HK-2 (cell line): ENCODE results near the gene ERP44.
"Not testable (repeated sequence)": the region's sequence is repeated elsewhere in the genome, so short reads cannot be mapped to it uniquely, and the experiment has no call there.

Source experiments
- DNase-seq: peaks from one replicate; pipeline ENCODE4 v3.0.0-alpha.2; 2018; ENCODE audit not compliant: unreplicated experiment

ERP44 gene

GRCh38 chr9:100100146-100100667 is 1.4 kb upstream of the ERP44 start:
- no peak for DNase-seq

DNA sequence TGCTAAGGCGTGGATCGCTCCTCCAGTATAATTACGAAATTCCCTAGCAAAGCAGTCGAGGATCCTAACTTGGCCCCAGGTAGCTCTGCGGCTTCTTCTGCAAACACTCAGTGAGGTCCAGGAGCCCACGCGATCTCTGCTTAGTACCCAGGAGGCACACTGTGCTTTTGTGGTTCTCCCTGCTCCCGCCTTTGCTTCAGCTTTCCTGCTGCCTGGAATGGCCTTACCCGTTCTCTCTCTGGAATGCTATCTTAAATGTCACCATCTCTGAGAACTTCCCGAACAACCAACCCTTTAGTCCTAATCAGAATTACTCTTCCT is 882 bp upstream of the ERP44 start:
- DNase-seq: no peak

GRCh38 chr9:100098046-100098886 is 534 bp downstream of the ERP44 start:
- DNase-seq: peak; percentile 74

DNA sequence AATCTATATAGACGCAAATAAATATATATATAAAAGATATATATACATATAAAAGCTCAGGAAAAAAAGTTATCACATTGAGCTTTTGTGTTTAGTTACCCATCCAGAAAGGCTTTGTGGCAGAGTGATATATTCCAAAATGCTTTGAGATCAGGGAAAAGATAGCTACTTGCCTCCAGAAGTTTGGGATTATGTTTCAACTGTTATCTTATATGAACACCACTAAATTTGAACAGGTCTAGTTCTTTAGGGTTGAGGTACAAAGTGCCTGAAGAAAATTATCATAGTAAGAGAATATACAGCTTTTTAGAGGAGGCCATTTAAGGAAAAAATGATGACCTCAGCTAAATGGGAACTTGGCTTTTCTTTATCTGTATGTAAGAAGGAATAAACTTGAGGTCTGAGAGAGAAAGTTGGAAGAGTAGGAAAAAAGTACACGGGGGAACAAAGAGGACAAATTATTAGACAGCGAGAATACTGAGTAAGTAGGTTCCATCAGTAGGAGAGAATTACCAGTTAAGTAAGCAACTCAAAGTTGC is 2.4 kb downstream of the ERP44 start:
- DNase-seq: no peak

DNA sequence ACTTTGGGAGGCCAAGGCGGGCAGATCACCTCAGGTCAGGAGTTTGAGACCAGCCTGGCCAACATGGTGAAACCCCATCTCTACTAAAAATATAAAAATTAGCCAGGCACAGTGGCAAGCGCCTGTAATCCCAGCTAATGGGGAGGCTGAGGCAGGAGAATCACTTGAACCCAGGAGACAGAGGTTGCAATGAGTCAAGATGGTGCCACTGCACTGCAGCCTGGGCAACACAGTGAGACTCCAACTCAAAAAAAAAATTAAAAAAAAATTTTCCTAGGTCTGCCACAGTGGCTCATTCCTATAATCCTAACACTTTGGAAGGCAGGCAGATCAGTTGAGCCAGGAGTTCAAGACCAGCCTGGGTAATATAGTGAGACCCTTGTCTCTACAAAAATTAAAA is 4.4 kb downstream of the ERP44 start:
- DNase-seq: not testable (repeated sequence)

- no peak for DNase-seq
Observed at GRCh38 chr9:100092066-100092465, 6.7 kb downstream of the ERP44 start.

GRCh38 chr9:100091650-100092049 is 7.2 kb downstream of the ERP44 start:
- DNase-seq: no peak

DNA sequence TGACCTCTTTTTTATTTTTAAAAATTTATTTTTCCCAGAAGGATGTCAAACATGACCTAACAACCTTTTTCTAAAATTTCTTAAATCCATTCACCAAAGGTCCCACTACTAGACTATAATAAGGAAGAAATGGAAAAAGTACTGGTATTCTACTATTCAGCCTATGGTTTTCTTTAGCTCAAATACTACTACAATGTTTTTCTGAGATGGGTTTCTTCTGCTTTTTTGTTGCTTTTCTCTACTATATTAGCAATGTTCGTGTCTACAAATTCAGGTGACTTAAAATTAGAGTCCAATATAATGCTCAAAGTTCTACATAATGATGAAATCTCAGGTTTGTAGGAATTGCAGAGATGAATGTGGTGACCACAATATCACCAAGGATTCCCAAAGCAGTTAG is 7.9 kb downstream of the ERP44 start:
- DNase-seq: no peak

- DNase-seq: peak; percentile 13
Observed at GRCh38 chr9:100088202-100088601, 10.6 kb downstream of the ERP44 start.

GRCh38 chr9:100087218-100087617 is 11.6 kb downstream of the ERP44 start:
- no peak for DNase-seq

DNA sequence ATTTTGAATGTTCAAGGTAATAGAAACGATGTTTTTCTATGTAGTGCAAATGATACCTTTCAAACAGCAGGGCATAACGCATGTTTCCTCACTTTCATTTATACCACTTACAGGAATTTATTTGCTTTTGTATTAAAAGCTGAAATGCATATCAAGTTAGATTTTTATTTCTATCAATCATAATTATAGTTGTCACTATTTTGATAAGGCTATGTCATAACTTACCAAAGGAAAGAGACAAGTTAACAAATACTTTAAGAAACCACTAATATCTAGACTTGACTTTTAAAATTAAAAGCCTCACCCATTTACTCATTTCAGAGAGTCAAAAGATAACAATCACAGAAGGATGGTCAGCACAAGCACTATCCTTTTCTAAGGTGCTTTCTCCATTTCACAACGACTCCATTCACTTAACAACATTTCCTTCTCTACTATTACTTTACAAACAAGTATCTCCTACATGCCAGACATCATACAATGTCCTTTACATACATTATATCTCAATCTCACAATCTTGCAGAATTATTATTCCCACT is 12.6 kb downstream of the ERP44 start:
- no peak for DNase-seq

GRCh38 chr9:100084734-100085133 is 14.1 kb downstream of the ERP44 start:
- DNase-seq: no peak

GRCh38 chr9:100084128-100084453 is 14.7 kb downstream of the ERP44 start:
- no peak for DNase-seq

GRCh38 chr9:100083448-100084127 is 15.2 kb downstream of the ERP44 start:
- DNase-seq: no peak

GRCh38 chr9:100082782-100083181 is 16.0 kb downstream of the ERP44 start:
- no peak for DNase-seq

DNA sequence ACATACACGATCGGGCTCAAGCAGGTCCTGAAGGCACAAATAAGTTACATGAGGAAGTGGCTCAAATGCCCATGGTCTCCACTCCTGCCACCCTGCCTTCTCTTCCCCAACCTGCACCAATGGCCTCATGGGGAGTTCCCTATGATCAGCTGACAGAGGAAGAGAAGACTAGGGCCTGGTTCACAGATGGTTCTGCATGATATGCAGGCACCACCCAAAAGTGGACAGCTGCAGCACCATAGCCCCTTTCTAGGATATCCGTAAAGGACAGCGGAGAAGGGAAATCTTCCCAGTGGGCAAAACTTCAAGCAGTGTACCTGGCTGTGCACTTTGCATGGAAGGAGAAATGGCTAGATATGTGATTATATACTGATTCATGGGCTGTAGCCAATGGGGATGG is 22.5 kb downstream of the ERP44 start:
- DNase-seq: not testable (repeated sequence)

DNA sequence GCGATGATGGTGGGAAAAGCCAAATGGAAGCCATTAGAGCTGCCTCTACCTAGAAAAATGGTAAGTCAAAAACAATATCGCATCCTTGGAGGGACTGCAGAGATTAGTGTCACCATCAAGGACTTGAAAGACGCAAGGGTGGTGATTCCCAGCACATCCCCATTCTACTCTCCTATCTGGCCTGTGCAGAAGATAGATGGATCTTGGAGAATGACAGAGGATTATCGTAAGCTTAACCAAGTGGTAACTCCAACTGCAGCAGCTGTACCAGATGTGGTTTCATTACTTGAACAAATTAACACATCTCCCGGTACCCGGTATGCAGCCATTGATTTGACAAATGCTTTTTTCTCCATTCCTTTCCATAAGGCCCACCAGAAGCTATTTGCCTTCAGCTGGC is 23.8 kb downstream of the ERP44 start:
- no peak for DNase-seq

DNA sequence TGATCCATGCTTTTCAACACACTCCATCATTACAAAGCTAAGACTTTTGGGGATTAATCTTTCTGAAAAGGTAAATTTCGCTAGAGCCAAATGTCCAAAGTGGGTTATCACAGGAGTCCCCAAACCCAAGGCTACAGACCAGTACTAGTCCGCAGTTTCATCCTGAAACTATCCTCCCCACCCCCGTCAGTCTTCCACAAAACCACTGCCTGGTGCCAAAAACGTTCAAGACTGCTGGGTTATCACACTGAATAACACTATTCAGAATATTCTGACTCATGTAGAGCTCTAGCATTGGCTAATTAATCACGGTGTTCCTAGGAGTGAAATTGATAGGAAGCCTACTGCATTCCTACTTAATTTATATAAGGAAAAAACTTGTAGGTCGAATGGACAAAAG is 24.7 kb downstream of the ERP44 start:
- no peak for DNase-seq

DNA sequence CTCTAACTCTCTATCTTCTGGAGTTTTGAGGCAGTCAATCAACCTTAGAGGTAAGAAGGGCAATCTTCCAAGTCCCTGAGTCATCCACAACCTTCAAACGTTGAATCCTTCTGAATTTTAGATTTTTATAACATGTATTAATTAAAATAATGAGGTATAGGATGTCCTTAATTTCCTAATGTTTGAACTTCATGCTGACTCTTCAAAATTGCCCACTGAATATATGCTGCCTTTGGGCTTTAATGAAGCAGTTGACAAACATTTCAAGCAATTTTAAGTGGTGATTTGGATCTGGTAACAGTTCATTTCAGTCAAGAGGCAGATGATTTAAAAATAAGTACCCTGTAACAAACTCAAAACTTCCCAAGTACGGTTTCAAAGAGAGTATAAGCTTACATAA is 26.0 kb downstream of the ERP44 start:
- DNase-seq: no peak

DNA sequence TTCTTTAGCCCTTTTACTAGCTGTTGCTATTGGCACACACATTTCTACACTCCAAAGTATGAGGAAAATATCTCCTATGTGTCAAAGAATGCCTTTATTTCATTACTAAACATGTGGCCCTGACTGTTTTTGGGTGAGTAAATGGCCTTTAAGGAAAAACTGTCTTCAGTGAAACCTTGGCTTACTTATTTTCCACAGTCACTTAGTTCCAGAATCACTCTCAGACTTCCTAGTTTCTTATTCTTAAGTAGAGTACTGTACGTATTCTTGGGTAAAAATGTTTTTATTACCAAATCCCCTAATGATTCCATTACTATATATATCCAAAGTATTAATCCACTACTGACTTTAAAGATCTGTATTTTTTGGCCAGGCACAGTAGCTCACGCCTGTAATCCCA is 27.5 kb downstream of the ERP44 start:
- DNase-seq: no peak

- no peak for DNase-seq
Observed at GRCh38 chr9:100070104-100071041, 28.4 kb downstream of the ERP44 start.

GRCh38 chr9:100069068-100069467 is 29.7 kb downstream of the ERP44 start:
- DNase-seq: not testable (repeated sequence)
